ENCODE measurements around the gene PCSK1N. TPM values are rescaled to one million over a fixed set of nuclear protein-coding genes. Genes with fewer than 3 reads are reported as not detected.

The PCSK1N gene
- polyA plus RNA-seq, 1 donor = 178 TPM

GRCh38 chrX:48782216-48782615 lies 53.2 kb downstream of the PCSK1N start:
- DNase-seq = no peak
- Histone ChIP-seq H3K4me1 (ENCODE audit: control insufficient read depth, insufficient read depth, low read length) (no peaks in the 10 kb centered on the region), H3K36me3 (ENCODE audit: control insufficient read depth, insufficient read depth, low read length) (no peaks in the 10 kb centered on the region), H3K27me3 (ENCODE audit: control insufficient read depth, insufficient read depth, low read length) (no peaks in the 10 kb centered on the region), H3K4me3 (ENCODE audit: low read length) (no peak overlapping the region), H3K27ac (ENCODE audit: low read length) (no peak overlapping the region), H3K9me3 (ENCODE audit: control insufficient read depth, low read depth, low read length) (no peaks in the 10 kb centered on the region)
- no CpG with 5 or more reads among the region's 2 CpGs for WGBS (ENCODE audit: insufficient coverage, low lambda C conversion rate)

GRCh38 chrX:48781705-48782104 lies 53.7 kb downstream of the PCSK1N start:
- Histone ChIP-seq H3K4me3 (ENCODE audit: low read length) (no peak overlapping the region), H3K27me3 (ENCODE audit: control insufficient read depth, insufficient read depth, low read length) (no peaks in the 10 kb centered on the region), H3K27ac (ENCODE audit: low read length) (no peak overlapping the region), H3K9me3 (ENCODE audit: control insufficient read depth, low read depth, low read length) (no peaks in the 10 kb centered on the region), H3K4me1 (ENCODE audit: control insufficient read depth, insufficient read depth, low read length) (no peaks in the 10 kb centered on the region), H3K36me3 (ENCODE audit: control insufficient read depth, insufficient read depth, low read length) (no peaks in the 10 kb centered on the region)
- DNase-seq = no peak
- no CpG with 5 or more reads among the region's 6 CpGs for WGBS (ENCODE audit: insufficient coverage, low lambda C conversion rate)

Other genes with a start within 250 kb of the PCSK1N start
- 107 TPM for gene WDR13, start 238.1 kb downstream of the PCSK1N start, polyA plus RNA-seq
- 6.3 TPM for gene WAS, start 151.8 kb downstream of the PCSK1N start, polyA plus RNA-seq
- 4.7 TPM for gene SUV39H1, start 138.9 kb downstream of the PCSK1N start, polyA plus RNA-seq
- gene GLOD5, start 73.9 kb downstream of the PCSK1N start, polyA plus RNA-seq = 3.9 TPM
- gene GATA1, start 49.0 kb downstream of the PCSK1N start, polyA plus RNA-seq = 0.76 TPM
- 133 TPM for gene HDAC6, start 33.5 kb downstream of the PCSK1N start, polyA plus RNA-seq
- 0.27 TPM for gene ERAS, start 9.1 kb downstream of the PCSK1N start, polyA plus RNA-seq
- 42.3 TPM for gene TIMM17B, start 62.2 kb upstream of the PCSK1N start, polyA plus RNA-seq
- 99.9 TPM for gene PQBP1, start 62.3 kb upstream of the PCSK1N start, polyA plus RNA-seq
- gene SLC35A2, start 76.0 kb upstream of the PCSK1N start, polyA plus RNA-seq = 23.6 TPM
- gene PIM2, start 83.4 kb upstream of the PCSK1N start, polyA plus RNA-seq = 11.5 TPM
- 46.9 TPM for gene OTUD5, start 122.0 kb upstream of the PCSK1N start, polyA plus RNA-seq
- gene KCND1, start 136.2 kb upstream of the PCSK1N start, polyA plus RNA-seq = 2.5 TPM
- gene GRIPAP1, start 166.7 kb upstream of the PCSK1N start, polyA plus RNA-seq = 51.4 TPM
- 33.5 TPM for gene TFE3, start 207.7 kb upstream of the PCSK1N start, polyA plus RNA-seq
- gene CCDC120, start 223.4 kb upstream of the PCSK1N start, polyA plus RNA-seq = 27.3 TPM
- gene PRAF2, start 238.4 kb upstream of the PCSK1N start, polyA plus RNA-seq = 14.0 TPM
- gene WDR45, start 244.3 kb upstream of the PCSK1N start, polyA plus RNA-seq = 46.6 TPM

All from large intestine (tissue), 3 donors.